SK-N-SH (cell line): ENCODE measurements around the gene ACSL6.

Experiments
- CTCF ChIP-seq: fragments of 200-600 bp; sonication (generic); IDR thresholded peaks from 2 replicates; pipeline ENCODE4 v1.6.1; 2017; ENCODE audit warnings: antibody characterized with exemption, mild to moderate bottlenecking, moderate library complexity
- EP300 ChIP-seq, 2 experiments: IDR thresholded peaks; 2 replicates each; pipeline versions ENCODE4 v1.4.0 to v1.6.1; 2012; ENCODE audit warnings: borderline replicate concordance in 1 of 2, low read depth in 1 of 2, low read length in 1 of 2
- FOXJ3 ChIP-seq: sonication (generic); formaldehyde crosslinking; IDR thresholded peaks from 2 replicates; pipeline ENCODE4 v1.5.1; 2020; ENCODE audit warnings: mild to moderate bottlenecking, missing genetic modification reagents
- FOXM1 ChIP-seq: IDR thresholded peaks from 2 replicates; pipeline ENCODE4 v1.4.0; 2012; ENCODE audit warnings: low read depth, mild to moderate bottlenecking
- IRF3 ChIP-seq: fragments of 150-350 bp; IDR thresholded peaks from 2 replicates; pipeline ENCODE4 v1.6.1; 2016; ENCODE audit warnings: mild to moderate bottlenecking, low read depth, low read length
- JUND ChIP-seq: IDR thresholded peaks from 2 replicates; pipeline ENCODE4 v1.4.0; 2012
- MEF2A ChIP-seq: IDR thresholded peaks from 2 replicates; pipeline ENCODE4 v1.4.0; 2012; ENCODE audit warnings: low read depth, borderline replicate concordance
- POLR2AphosphoS5 ChIP-seq: IDR thresholded peaks from 2 replicates; pipeline ENCODE4 v1.6.1; 2012; ENCODE audit warnings: low read depth, low read length
- RAD21 ChIP-seq: IDR thresholded peaks from 2 replicates; pipeline ENCODE4 v1.6.1; 2012; ENCODE audit warnings: mild to moderate bottlenecking, low read length
- REST ChIP-seq: IDR thresholded peaks from 2 replicates; pipeline ENCODE4 v1.6.1; 2012; ENCODE audit warnings: mild to moderate bottlenecking, low read depth, low read length, moderate library complexity
- RXRA ChIP-seq: IDR thresholded peaks from 2 replicates; pipeline ENCODE4 v1.4.0; 2012; ENCODE audit warnings: low read depth, mild to moderate bottlenecking, borderline replicate concordance
- SMC3 ChIP-seq: IDR thresholded peaks from 2 replicates; pipeline ENCODE4 v1.6.1; 2012; ENCODE audit warnings: low read depth, low read length, improper control_type of control experiment
- TF ChIP-seq, protein P1 (sequence below): IDR thresholded peaks from 2 replicates; pipeline ENCODE4 v1.4.0; 2012; ENCODE audit warnings: low read depth, borderline replicate concordance

DNA sequence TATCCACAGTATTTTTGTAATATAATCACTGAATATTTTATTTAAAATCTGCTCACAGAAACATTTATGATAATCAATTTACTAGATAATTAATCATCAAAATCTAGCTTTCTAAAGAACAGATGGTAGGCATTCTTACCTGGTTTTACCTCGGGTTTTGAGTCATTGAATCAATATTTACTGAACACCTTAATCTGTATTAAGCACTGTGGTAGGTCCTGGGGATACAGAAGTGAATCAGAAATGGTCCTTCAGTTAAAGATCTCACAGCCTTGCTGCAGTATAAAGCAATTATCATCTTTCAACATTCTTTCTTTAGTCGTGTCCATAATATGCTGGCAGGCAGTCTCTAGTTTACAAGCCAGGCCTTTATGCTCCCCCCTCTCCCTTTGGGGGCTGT lies 64.0 kb downstream of the ACSL6 start:
- TF ChIP-seq RAD21, result no peak
- no peak for TF ChIP-seq IRF3
- TF ChIP-seq POLR2AphosphoS5, result no peak
- no peak for TF ChIP-seq RXRA
- no peak for TF ChIP-seq CTCF
- no peak for TF ChIP-seq SMC3
- no peak for TF ChIP-seq JUND
- no peak for TF ChIP-seq REST
- no peak for TF ChIP-seq FOXJ3 (CRISPR knock-in tag)
- no peak for TF ChIP-seq MEF2A
- no peak for TF ChIP-seq FOXM1
- TF ChIP-seq, protein P1, sequence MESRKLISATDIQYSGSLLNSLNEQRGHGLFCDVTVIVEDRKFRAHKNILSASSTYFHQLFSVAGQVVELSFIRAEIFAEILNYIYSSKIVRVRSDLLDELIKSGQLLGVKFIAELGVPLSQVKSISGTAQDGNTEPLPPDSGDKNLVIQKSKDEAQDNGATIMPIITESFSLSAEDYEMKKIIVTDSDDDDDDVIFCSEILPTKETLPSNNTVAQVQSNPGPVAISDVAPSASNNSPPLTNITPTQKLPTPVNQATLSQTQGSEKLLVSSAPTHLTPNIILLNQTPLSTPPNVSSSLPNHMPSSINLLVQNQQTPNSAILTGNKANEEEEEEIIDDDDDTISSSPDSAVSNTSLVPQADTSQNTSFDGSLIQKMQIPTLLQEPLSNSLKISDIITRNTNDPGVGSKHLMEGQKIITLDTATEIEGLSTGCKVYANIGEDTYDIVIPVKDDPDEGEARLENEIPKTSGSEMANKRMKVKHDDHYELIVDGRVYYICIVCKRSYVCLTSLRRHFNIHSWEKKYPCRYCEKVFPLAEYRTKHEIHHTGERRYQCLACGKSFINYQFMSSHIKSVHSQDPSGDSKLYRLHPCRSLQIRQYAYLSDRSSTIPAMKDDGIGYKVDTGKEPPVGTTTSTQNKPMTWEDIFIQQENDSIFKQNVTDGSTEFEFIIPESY, result no peak
- TF ChIP-seq EP300 (IDR thresholded peaks at IDR 0.05; ENCODE audit: borderline replicate concordance in 1 of 2, low read depth in 1 of 2, low read length in 1 of 2), result no peak
